A549 (cell line): Measurements from ENCODE around the gene ADAM12.

ENCODE experiments used
- EHMT2 ChIP-seq: fragments of 200-600 bp; sonication (generic); IDR thresholded peaks from 2 replicates; pipeline ENCODE4 v1.6.1; 2016; ENCODE audit warnings: antibody characterized with exemption, low read depth, mild to moderate bottlenecking, moderate library complexity
- EP300 ChIP-seq, 2 experiments: fragments of >200 bp; sonication (Bioruptor Twin); formaldehyde crosslinking; IDR thresholded peaks; 2 replicates in 1 of 2; 3 replicates in 1 of 2; pipeline ENCODE4 v1.6.1; 2016 to 2017
- MAZ ChIP-seq: fragments of 150-350 bp; IDR thresholded peaks from 2 replicates; pipeline ENCODE4 v1.6.1; 2014; ENCODE audit warnings: antibody characterized with exemption, low read depth, low read length, borderline replicate concordance
- MYC ChIP-seq: IDR thresholded peaks from 2 replicates; pipeline ENCODE4 v1.6.1; 2012; ENCODE audit warnings: mild to moderate bottlenecking, inconsistent platforms, low read length, improper control_type of control experiment, borderline replicate concordance
- POLR2A ChIP-seq: IDR thresholded peaks from 2 replicates; pipeline ENCODE4 v1.6.1; 2012; ENCODE audit warnings: mild to moderate bottlenecking, low read length
- RARB ChIP-seq: fragments of 250-450 bp; sonication (Bioruptor Pico); IDR thresholded peaks from 2 replicates; pipeline ENCODE4 v1.8.0; 2021; ENCODE audit warnings: mild to moderate bottlenecking, moderate library complexity
- RFX5 ChIP-seq: fragments of 450-650 bp; IDR thresholded peaks from 2 replicates; pipeline ENCODE4 v1.7.1; 2014; ENCODE audit warnings: antibody characterized with exemption, mild to moderate bottlenecking, moderate library complexity
- SREBF2 ChIP-seq: fragments of 450-650 bp; IDR thresholded peaks from 2 replicates; pipeline ENCODE4 v1.6.1; 2014; ENCODE audit warnings: mild to moderate bottlenecking, moderate library complexity
- TFCP2L1 ChIP-seq: fragments of 250-450 bp; sonication (Bioruptor Pico); IDR thresholded peaks from 2 replicates; pipeline ENCODE4 v1.5.0; 2021; ENCODE audit warnings: mild to moderate bottlenecking
- ZSCAN20 ChIP-seq: fragments of 250-450 bp; sonication (Bioruptor Pico); IDR thresholded peaks from 2 replicates; pipeline ENCODE4 v1.8.0; 2022; ENCODE audit warnings: mild to moderate bottlenecking, moderate library complexity
- TF ChIP-seq, protein P1 (sequence below): fragments of >200 bp; sonication (Bioruptor Twin); formaldehyde crosslinking; IDR thresholded peaks from 3 replicates; pipeline ENCODE4 v1.5.1; 2016
- TF ChIP-seq, protein P2 (sequence below): IDR thresholded peaks from 2 replicates; pipeline ENCODE4 v1.6.1; 2012; ENCODE audit warnings: low read depth, borderline replicate concordance
- TF ChIP-seq, protein P3 (sequence below): fragments of 200-600 bp; sonication (generic); IDR thresholded peaks from 2 replicates; pipeline ENCODE4 v1.6.1; 2016; ENCODE audit warnings: antibody characterized with exemption, mild to moderate bottlenecking, moderate library complexity

DNA sequence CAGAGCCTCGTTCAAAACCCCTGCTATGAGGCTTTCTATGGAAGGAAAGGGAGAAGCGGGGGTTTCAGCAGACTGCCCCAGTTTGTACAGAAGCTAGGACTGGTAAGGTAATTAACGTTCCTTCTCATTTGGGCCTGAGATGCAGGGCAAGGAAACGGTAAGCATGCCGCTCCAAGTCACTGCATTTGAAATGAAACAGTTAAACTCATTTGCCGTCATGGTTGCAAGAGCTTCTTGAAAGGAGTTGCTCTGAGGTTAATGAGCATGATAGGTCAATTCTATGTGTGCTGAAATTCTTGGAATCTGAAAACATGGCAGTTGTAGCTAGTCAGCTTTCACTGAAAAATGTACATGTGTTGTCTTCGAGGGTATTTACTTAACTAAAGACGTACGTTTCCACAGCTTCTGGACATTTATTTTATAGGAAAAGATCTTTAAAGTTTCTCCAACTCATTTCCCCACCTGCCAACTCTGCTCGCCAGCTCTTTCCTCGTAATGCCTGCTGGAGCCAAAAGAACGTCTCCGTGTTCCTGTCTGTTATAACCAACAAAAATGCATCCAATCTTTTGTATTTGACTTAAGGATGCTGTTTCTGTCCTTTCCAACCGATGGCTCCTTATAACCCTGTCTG, 73.3 kb downstream of the ADAM12 start:
- TF ChIP-seq, protein P1, sequence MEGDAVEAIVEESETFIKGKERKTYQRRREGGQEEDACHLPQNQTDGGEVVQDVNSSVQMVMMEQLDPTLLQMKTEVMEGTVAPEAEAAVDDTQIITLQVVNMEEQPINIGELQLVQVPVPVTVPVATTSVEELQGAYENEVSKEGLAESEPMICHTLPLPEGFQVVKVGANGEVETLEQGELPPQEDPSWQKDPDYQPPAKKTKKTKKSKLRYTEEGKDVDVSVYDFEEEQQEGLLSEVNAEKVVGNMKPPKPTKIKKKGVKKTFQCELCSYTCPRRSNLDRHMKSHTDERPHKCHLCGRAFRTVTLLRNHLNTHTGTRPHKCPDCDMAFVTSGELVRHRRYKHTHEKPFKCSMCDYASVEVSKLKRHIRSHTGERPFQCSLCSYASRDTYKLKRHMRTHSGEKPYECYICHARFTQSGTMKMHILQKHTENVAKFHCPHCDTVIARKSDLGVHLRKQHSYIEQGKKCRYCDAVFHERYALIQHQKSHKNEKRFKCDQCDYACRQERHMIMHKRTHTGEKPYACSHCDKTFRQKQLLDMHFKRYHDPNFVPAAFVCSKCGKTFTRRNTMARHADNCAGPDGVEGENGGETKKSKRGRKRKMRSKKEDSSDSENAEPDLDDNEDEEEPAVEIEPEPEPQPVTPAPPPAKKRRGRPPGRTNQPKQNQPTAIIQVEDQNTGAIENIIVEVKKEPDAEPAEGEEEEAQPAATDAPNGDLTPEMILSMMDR = no peak
- TF ChIP-seq EP300 (IDR thresholded peaks at IDR 0.05) (no peak), ZSCAN20 (CRISPR knock-in tag) (no peak), SREBF2 (no peak), MAZ (no peak), RARB (CRISPR knock-in tag) (no peak), MYC (no peak), RFX5 (no peak), POLR2A (no peak), EHMT2 (no peak), TFCP2L1 (no peak)
- TF ChIP-seq, protein P2, sequence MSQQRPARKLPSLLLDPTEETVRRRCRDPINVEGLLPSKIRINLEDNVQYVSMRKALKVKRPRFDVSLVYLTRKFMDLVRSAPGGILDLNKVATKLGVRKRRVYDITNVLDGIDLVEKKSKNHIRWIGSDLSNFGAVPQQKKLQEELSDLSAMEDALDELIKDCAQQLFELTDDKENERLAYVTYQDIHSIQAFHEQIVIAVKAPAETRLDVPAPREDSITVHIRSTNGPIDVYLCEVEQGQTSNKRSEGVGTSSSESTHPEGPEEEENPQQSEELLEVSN = no peak
- TF ChIP-seq, protein P3, sequence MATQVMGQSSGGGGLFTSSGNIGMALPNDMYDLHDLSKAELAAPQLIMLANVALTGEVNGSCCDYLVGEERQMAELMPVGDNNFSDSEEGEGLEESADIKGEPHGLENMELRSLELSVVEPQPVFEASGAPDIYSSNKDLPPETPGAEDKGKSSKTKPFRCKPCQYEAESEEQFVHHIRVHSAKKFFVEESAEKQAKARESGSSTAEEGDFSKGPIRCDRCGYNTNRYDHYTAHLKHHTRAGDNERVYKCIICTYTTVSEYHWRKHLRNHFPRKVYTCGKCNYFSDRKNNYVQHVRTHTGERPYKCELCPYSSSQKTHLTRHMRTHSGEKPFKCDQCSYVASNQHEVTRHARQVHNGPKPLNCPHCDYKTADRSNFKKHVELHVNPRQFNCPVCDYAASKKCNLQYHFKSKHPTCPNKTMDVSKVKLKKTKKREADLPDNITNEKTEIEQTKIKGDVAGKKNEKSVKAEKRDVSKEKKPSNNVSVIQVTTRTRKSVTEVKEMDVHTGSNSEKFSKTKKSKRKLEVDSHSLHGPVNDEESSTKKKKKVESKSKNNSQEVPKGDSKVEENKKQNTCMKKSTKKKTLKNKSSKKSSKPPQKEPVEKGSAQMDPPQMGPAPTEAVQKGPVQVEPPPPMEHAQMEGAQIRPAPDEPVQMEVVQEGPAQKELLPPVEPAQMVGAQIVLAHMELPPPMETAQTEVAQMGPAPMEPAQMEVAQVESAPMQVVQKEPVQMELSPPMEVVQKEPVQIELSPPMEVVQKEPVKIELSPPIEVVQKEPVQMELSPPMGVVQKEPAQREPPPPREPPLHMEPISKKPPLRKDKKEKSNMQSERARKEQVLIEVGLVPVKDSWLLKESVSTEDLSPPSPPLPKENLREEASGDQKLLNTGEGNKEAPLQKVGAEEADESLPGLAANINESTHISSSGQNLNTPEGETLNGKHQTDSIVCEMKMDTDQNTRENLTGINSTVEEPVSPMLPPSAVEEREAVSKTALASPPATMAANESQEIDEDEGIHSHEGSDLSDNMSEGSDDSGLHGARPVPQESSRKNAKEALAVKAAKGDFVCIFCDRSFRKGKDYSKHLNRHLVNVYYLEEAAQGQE = no peak
